Measurements from ENCODE around the gene TCP11L2. TPM values are rescaled to one million over a fixed set of nuclear protein-coding genes. Genes with fewer than 3 reads are reported as not detected.

The TCP11L2 gene
- total RNA-seq, 1 experiment from 2014 or later, result 9.4 TPM

GRCh38 chr12:106327309-106327869 lies 24.9 kb downstream of the TCP11L2 start:
- no peak for DNase-seq (ENCODE audit: low read depth, low spot score)
- in situ Hi-C loops (cut with HindIII; ENCODE audit: low pct_unique_long_range_greater_than_20kb, low sequenced_read_pairs), result no loop called here

GRCh38 chr12:106328735-106329134 lies 26.2 kb downstream of the TCP11L2 start:
- in situ Hi-C loops (cut with HindIII; ENCODE audit: low pct_unique_long_range_greater_than_20kb, low sequenced_read_pairs), result no loop called here
- DNase-seq (ENCODE audit: low read depth, low spot score), result no peak

DNA sequence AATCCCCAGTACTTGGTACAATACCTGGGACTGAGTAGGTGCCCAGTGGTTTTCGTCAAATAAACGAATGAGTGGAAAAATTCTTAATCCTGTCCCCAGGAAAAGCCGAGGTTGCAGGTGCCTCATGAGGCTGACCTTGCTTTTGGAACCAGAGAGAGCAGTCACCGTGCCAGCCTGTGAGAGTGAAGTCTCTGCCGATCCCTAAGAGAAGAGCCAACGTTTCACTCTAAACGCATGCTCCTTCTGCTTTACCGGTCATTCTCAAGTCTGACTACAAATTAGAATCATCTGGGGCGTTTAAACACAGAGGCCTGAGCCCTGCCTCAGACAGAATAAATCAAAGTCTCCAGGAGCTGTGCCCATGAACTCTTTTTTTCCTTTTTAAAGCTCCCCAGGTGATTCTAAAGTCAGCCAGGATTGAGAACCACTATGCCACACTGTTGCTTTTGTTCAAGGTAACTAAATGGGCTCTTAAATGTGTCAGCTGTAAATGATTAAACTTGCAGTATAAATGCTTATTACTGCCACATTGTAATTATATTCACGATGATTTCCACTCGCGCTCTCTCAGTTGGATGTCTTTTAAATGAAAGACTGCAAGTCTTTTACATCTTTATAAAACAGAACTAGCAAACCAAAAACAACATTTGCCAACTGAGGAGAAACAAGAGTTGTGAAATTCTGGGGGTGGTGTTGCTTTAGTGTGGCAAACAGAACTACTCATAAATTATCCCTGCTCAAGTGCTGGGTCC lies 26.9 kb downstream of the TCP11L2 start:
- DNase-seq (ENCODE audit: low read depth, low spot score), result no peak
- in situ Hi-C loops (cut with HindIII; ENCODE audit: low pct_unique_long_range_greater_than_20kb, low sequenced_read_pairs), result no loop called here

DNA sequence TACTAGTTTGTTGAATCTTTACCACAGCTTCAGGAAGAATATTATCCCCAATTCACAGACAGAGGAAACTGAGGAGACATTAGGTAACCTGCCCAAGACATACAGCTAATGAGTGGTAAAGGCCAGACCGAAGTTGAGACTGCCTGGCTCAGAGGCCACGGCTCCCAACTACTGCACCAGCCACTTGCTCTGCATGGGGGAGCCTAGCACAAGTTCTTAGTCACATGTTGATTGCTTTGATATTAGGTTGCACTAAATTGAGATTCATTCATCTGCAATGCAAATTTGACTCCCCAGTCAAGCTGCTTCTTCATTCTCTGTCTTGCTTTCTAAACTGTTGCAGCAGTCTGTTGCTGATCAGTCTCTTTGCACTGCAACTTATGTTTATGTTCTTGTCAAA lies 29.1 kb downstream of the TCP11L2 start:
- DNase-seq (ENCODE audit: low read depth, low spot score), result no peak
- in situ Hi-C loops (cut with HindIII; ENCODE audit: low pct_unique_long_range_greater_than_20kb, low sequenced_read_pairs), result no loop called here

GRCh38 chr12:106332536-106332935 lies 30.0 kb downstream of the TCP11L2 start:
- in situ Hi-C loops (cut with HindIII; ENCODE audit: low pct_unique_long_range_greater_than_20kb, low sequenced_read_pairs), result no loop called here
- DNase-seq (ENCODE audit: low read depth, low spot score), result no peak

- DNase-seq (ENCODE audit: low read depth, low spot score), result no peak
- in situ Hi-C loops (cut with HindIII; ENCODE audit: low pct_unique_long_range_greater_than_20kb, low sequenced_read_pairs), result no loop called here
These were observed 30.5 kb downstream of the TCP11L2 start for GRCh38 chr12:106333010-106333409.

GRCh38 chr12:106333756-106334155 lies 31.2 kb downstream of the TCP11L2 start:
- no peak for DNase-seq (ENCODE audit: low read depth, low spot score)
- in situ Hi-C loops (cut with HindIII; ENCODE audit: low pct_unique_long_range_greater_than_20kb, low sequenced_read_pairs), result no loop called here

DNA sequence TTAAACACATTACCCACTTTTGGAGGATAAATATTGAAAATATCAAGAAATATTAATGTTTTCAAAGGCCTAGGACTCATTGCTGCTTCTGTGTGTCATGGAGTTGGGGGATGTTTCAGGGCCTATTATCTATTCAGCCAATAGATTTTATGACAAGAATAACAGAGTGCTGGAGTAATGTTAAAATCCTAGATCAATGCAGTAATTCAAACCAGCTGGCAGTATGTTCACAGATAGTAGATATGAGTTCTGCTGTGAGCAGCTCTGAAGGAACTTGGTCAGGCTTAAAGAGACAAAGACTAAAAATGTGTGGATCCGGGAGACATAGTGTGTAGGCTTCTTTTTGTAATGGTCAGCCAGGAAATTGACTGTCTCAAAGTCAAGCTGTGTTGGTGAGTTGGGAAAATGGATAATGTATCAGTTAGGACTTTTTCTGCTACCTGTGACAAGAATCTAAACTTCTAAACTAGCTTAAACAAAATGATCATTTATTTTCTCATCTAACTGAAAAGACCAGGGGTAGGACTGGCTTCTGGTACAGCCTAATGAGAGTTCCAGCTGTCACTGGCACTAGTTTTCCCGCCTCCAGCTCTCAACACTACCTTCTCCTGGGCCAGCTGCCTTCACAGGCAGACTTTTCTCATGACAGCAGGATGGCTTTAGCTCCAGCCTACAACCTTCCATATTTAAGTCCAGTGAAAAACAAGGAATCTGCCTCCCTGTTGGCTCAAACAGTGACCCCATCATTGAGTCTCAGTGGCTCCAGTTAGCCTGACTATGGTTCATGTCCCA lies 38.7 kb downstream of the TCP11L2 start:
- in situ Hi-C loops (cut with HindIII; ENCODE audit: low pct_unique_long_range_greater_than_20kb, low sequenced_read_pairs), result no loop called here
- no peak for DNase-seq (ENCODE audit: low read depth, low spot score)

- DNase-seq (ENCODE audit: low read depth, low spot score), result no peak
- in situ Hi-C loops (cut with HindIII; ENCODE audit: low pct_unique_long_range_greater_than_20kb, low sequenced_read_pairs), result no loop called here
These were observed 40.1 kb downstream of the TCP11L2 start for GRCh38 chr12:106342397-106343213.

DNA sequence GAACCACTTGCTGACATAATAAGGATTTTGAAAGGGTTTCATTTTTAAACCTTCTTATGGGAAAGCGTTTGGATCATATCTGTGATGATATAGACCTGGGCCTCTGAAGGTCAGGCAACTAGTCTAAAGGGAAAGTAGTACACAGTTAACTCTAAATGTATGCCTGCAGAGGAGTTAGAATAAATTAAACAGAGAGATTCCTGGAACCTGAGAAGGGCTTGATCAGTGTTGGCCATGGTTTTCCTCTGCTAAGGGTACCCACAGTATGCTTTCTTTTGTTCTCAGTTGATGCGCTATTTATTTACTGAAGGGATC lies 40.6 kb downstream of the TCP11L2 start:
- no peak for DNase-seq (ENCODE audit: low read depth, low spot score)
- in situ Hi-C loops (cut with HindIII; ENCODE audit: low pct_unique_long_range_greater_than_20kb, low sequenced_read_pairs), result no loop called here

DNA sequence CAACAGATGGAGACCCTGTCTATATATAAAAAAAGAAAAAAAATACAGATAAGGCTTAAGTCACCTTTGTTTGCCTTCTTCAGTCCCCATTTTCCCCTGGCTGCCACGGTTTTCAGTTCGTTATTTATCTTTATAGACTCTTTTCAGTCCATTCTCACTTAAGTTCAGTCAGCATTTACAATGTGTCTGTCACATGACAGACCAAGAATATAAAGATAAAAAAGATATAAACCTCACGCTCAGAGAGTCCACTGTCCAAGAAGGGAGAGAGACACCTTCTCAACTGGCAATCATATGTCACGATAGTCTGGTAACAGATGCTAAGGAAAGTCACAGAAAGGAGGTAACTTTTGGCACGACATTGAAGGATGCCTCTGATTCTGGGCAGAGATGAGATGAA lies 41.6 kb downstream of the TCP11L2 start:
- in situ Hi-C loops (cut with HindIII; ENCODE audit: low pct_unique_long_range_greater_than_20kb, low sequenced_read_pairs), result no loop called here
- DNase-seq (ENCODE audit: low read depth, low spot score), result no peak

DNA sequence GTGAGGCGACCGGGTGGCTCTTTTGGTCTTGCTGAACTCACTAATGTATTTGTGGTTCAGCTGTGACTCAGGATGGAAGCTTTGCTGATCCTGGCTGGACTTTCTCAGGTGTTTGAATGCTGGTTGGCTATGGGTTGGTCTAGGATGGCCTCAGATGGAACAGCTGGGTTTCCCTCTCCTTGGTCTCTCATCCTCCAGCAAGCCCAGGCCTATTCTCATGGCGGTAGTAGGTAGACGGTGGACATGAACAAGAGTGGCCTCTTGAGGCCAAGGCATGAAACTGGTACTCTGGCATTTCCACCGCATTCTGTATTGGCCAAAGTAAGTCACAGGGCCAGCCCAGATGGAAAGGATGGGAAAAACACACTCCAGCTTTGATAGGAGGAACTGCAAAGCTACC lies 43.2 kb downstream of the TCP11L2 start:
- in situ Hi-C loops (cut with HindIII; ENCODE audit: low pct_unique_long_range_greater_than_20kb, low sequenced_read_pairs), result no loop called here
- DNase-seq (ENCODE audit: low read depth, low spot score), result peak; percentile 87

- DNase-seq (ENCODE audit: low read depth, low spot score), result no peak
- in situ Hi-C loops (cut with HindIII; ENCODE audit: low pct_unique_long_range_greater_than_20kb, low sequenced_read_pairs), result no loop called here
These were observed 45.9 kb downstream of the TCP11L2 start for GRCh38 chr12:106348411-106348810.

DNA sequence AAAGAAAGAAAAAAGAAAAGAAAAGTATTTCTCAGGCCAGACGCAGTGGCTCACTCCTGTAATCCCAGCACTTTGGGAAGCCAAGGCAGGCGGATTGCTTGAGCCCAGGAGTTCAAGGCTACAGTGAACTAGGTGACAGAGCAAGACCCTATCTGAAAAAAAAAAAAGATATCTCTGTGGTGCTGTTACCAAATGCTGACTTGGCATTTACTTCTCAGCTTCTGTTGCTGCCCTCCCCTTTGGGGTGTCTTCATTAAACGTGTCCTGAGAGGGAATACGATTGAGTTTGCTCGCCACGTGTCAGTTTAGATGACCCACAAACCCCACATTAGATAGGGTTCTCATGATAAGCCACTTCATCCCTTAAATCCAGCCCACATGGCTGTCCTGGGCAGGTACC lies 50.6 kb downstream of the TCP11L2 start:
- DNase-seq (ENCODE audit: low read depth, low spot score), result no peak
- in situ Hi-C loops (cut with HindIII; ENCODE audit: low pct_unique_long_range_greater_than_20kb, low sequenced_read_pairs), result no loop called here

DNA sequence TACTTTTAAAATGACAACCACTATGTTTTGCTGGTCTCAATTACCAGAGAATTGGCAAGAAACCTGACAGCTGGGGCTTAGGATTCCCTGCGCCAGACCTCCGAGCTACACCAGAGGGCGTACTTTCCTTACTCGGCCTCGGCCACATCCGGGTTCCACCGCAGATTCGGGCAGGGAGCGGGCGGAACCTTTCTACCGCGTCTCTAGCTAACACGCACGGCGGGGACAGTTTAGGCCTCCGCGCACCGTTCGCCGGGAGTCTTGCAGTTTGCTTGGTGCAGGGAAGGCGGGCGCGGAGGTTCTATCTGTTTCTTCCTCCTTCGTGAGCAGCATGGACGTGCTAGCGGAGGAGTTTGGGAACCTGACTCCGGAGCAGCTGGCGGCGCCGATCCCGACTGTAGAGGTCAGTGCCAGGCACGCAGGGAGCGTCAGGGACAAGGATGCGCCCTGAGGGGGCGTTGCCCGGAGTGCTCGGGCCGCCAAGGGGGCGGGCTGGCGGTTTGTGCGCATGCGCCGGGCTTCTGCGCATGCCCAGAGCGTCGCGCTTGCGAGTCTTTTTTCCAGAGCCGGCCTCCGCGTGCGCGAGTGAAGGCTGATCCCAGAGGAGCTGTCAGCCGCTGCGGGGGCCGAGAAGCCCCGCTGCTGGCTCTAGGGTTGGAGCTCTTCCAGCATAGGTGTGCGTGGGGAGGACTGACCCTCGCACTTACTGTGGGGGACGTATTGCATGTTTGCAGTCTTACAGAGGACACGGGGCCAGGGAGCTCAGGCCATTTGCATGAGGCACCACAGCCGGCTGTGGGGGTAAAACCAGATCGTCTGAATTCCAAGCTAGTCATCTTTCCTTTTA lies 55.2 kb downstream of the TCP11L2 start, which contains the start of gene POLR3B:
Gene POLR3B, plus strand, starts transcription at position 200 of the 847 bp plus-strand sequence. Its CDS starts 132 bp downstream, at position 332.
- in situ Hi-C loops (cut with HindIII; ENCODE audit: low pct_unique_long_range_greater_than_20kb, low sequenced_read_pairs), result no loop called here
- DNase-seq (ENCODE audit: low read depth, low spot score), result peak; percentile 94

DNA sequence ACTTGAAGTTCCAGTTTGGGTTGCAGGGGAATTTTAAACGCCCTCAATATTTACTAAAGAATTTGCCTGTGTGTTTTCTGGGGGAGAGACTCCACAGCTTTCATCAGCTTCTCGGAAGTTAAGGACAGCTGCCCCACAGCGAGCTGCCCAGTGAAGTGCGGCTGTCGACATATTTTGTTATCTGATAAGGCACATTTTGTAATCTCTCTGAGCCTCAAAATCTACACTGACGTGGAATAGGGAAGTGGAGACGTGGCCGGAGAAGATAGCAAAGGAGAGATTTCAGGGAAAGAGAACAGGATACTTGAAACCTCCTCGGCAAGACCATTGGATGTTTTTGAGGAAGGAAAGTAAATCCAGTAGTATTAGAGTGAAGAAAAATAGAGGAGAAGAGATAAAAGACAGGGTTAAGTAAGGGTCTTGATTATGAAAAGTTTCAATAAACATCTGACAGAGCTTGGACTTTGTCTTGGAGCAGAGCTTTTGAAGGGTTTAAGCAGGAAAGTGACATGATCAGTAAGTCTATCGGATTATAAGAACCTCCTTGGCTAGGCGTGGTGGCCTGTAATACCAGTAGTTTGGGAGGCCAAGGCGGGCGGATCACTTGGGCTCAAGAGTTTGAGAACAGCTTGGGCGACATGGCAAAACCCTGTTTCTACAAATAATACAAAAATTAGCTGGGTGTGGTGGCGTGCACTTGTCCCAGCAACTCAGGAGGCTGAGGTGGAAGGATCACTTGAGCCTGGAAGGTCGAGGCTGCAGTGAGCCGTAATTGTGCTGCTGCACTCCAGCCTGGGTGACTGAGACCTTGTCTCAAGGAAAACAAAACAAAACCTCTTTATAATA lies 56.1 kb downstream of the TCP11L2 start:
- in situ Hi-C loops (cut with HindIII; ENCODE audit: low pct_unique_long_range_greater_than_20kb, low sequenced_read_pairs), result no loop called here
- DNase-seq (ENCODE audit: low read depth, low spot score), result no peak

Data from SK-MEL-5 (cell line).